Kidney (tissue), 14 donors: Measurements from ENCODE around the gene ZBTB49. TPM values are rescaled to one million over a fixed set of nuclear protein-coding genes. Genes with fewer than 3 reads are reported as not detected.

ENCODE experiments used
- DNase-seq, 5 donors: peaks; one replicate each; pipeline ENCODE4 v3.0.0-alpha.2; 2013 to 2020
- FAIRE-seq: peaks from 2 replicates; lab custom pipeline; 2012; peaks lifted over from hg19 to GRCh38; lab: Jason Lieb, UNC
- H3K27ac ChIP-seq, 2 donors: one replicate each; pipeline ENCODE4 v1.7.0; 2013; ENCODE audit warnings: low read depth in 2 of 2, low read length in 2 of 2, inconsistent platforms in 1 of 2
- H3K27me3 ChIP-seq: one replicate; pipeline ENCODE4 v1.7.1; 2013; ENCODE audit warnings: low read length, inconsistent platforms; ENCODE audit not compliant: control insufficient read depth, insufficient read depth
- H3K36me3 ChIP-seq, 3 donors: one replicate each; pipeline versions ENCODE4 v1.7.0 to v1.7.1; 2013; ENCODE audit warnings: low read length in 3 of 3, control low read depth in 1 of 3, inconsistent platforms in 1 of 3; ENCODE audit not compliant: insufficient read depth in 3 of 3, control insufficient read depth in 2 of 3
- H3K4me1 ChIP-seq, 3 donors: one replicate each; pipeline versions ENCODE4 v1.7.0 to v1.7.1; 2013; ENCODE audit warnings: low read length in 3 of 3, inconsistent platforms in 1 of 3, low read depth in 1 of 3; ENCODE audit not compliant: control insufficient read depth in 2 of 3, insufficient read depth in 2 of 3
- H3K4me3 ChIP-seq, 3 donors: one replicate each; pipeline versions ENCODE4 v1.7.0 to v1.8.1; 2013; ENCODE audit warnings: low read length in 3 of 3, control low read depth in 1 of 3, inconsistent platforms in 1 of 3
- H3K9ac ChIP-seq, 3 donors: one replicate each; pipeline versions ENCODE4 v1.7.0 to v1.7.1; 2013; ENCODE audit warnings: low read length in 3 of 3, control low read depth in 1 of 3, inconsistent platforms in 1 of 3
- H3K9me3 ChIP-seq, 3 donors: one replicate each; pipeline versions ENCODE4 v1.7.0 to v1.7.1; 2013; ENCODE audit warnings: low read length in 3 of 3, control low read depth in 1 of 3, inconsistent platforms in 1 of 3; ENCODE audit not compliant: control insufficient read depth in 2 of 3, insufficient read depth in 1 of 3
- CTCF ChIP-seq: IDR thresholded peaks from 3 replicates; pipeline ENCODE4 v1.5.1; 2012; ENCODE audit warnings: mild to moderate bottlenecking, moderate library complexity, borderline replicate concordance; ENCODE audit not compliant: insufficient read depth; ENCODE audit errors: extremely low read depth
- intact Hi-C: fragments of 100-400 bp; cut with DNase I; formaldehyde crosslinking; loops from one replicate; pipeline ENCODE4 v1.11.1; 2022
- polyA plus RNA-seq: library from polyadenylated mRNA; stranded (reverse); fragments of 350-450 nt; fragmentation: Illumina TruSeq; extraction: RNeasy Lipid Tissue Mini Kit (QIAGEN cat#74804); gene quantifications from one replicate; pipeline ENCODE4 v1.2.3, GENCODE V29; 2014; ENCODE audit warnings: low read depth, low replicate concordance; ENCODE audit not compliant: insufficient read depth
- total RNA-seq: library from RNA; stranded (reverse); fragmentation: NEBNext Ultra II Directional; extraction: Animal tissue kit (Norgen Biotek cat#: 25700); gene quantifications from one replicate; pipeline ENCODE4 v1.2.1, GENCODE V29; 2021
- donor health status: control.
- donor health status: control.
- donor health status: control.
- donor health status: control.
- donor health status: control.
- donor health status: DM: yes; HTN: yes; CAD: no.
- donor health status: Normal renal cell carcinoma (clear cell type).

Gene ZBTB49
- total and polyA plus RNA-seq, 2 donors from 2014 or later = 2.8 to 5.8 TPM

GRCh38 chr4:4358093-4358854, 68.2 kb downstream of the ZBTB49 start:
- H3K27ac ChIP-seq = no peak overlapping the region
- no peaks in the 10 kb centered on the region for H3K4me1 ChIP-seq
- H3K36me3 ChIP-seq = no peaks in the 10 kb centered on the region
- no peak overlapping the region for H3K4me3 ChIP-seq
- DNase-seq (peak in 3 of 5 donors; percentile 13 to 36 (median 18)), FAIRE-seq (no peak)
- no peak for TF ChIP-seq CTCF
- peaks cover 0 to 2% (median 0%) of the 10 kb centered on the region in 3 donors for H3K9me3 ChIP-seq
- H3K9ac ChIP-seq = no peak overlapping the region
- no peaks in the 10 kb centered on the region for H3K27me3 ChIP-seq
- intact Hi-C loops = no loop called here

- Histone ChIP-seq H3K9me3 (peaks cover 0 to 3% (median 0%) of the 10 kb centered on the region in 3 donors), H3K36me3 (no peaks in the 10 kb centered on the region), H3K9ac (no peak overlapping the region), H3K4me1 (no peaks in the 10 kb centered on the region), H3K27me3 (no peaks in the 10 kb centered on the region), H3K4me3 (no peak overlapping the region), H3K27ac (no peak overlapping the region)
- FAIRE-seq (no peak), DNase-seq (no peak)
- no peak for TF ChIP-seq CTCF
- intact Hi-C loops = no loop called here
Observed at GRCh38 chr4:4361883-4362282, 71.8 kb downstream of the ZBTB49 start.

DNA sequence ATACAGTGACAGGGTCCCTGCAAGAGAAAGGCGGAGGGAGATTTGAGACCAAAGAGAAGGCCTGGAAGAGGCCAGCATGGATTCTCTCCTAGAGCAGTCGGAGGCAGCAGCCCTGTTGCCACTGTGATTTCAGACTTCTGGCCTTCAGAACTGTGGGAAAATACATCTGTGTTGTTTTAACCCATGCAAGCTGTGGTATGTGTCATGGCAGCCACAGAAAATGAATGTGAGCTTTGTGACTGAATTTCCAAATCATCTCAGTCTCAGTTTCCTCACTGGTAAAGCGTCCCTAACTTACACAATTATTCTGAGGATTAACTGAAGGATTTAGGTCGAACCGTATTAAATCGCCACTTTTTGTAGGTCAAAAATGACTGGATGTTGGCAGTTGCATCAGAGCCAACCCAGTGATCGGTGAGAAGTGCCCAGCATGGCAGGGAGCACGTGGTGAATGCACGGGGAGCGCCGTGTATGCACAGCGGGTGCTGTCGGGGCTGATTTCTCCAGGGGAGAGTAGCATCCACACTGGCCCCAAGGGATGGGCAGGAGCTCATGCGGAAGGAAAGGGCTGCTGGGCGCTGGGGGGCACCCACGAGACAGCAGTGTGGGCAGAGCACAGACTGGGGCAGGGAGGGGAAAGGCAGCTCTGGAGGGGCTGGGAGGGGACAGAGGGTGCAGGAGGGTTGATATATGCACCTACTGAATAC, 73.1 kb downstream of the ZBTB49 start:
- H3K27me3 ChIP-seq = no peaks in the 10 kb centered on the region
- no peak overlapping the region for H3K27ac ChIP-seq
- H3K9me3 ChIP-seq = peaks cover 0 to 3% (median 0%) of the 10 kb centered on the region in 3 donors
- FAIRE-seq (no peak), DNase-seq (no peak)
- intact Hi-C loops = no loop called here
- no peaks in the 10 kb centered on the region for H3K4me1 ChIP-seq
- H3K4me3 ChIP-seq = no peak overlapping the region
- no peaks in the 10 kb centered on the region for H3K36me3 ChIP-seq
- H3K9ac ChIP-seq = no peak overlapping the region
- TF ChIP-seq CTCF = no peak
